GM04504 (cell line): ENCODE results near the gene C17orf107.
"Not testable (repeated sequence)": the region's sequence is repeated elsewhere in the genome, so short reads cannot be mapped to it uniquely, and the experiment has no call there.

Experiments used
- DNase-seq: peaks from one replicate; pipeline ENCODE4 v3.0.0-alpha.2; 2012; ENCODE audit warnings: low read depth

C17orf107 gene

GRCh38 chr17:4901108-4901647, 1.8 kb downstream of the C17orf107 start:
- no peak for DNase-seq

GRCh38 chr17:4901648-4902344, 2.5 kb downstream of the C17orf107 start:
- no peak for DNase-seq

- no peak for DNase-seq
Measured at GRCh38 chr17:4902540-4902939, 3.2 kb downstream of the C17orf107 start.

- DNase-seq, result peak; percentile 42
Measured at GRCh38 chr17:4903051-4903818, 3.9 kb downstream of the C17orf107 start, which contains the start of gene CHRNE. TSS of gene CHRNE (minus strand) at chr17:4903098. CDS start at chr17:4903063, 35 bp downstream.

GRCh38 chr17:4906642-4907041, 7.3 kb downstream of the C17orf107 start:
- DNase-seq, result not testable (repeated sequence)

GRCh38 chr17:4908301-4908700, 9.0 kb downstream of the C17orf107 start:
- no peak for DNase-seq

- peak; percentile 88 for DNase-seq
Measured at GRCh38 chr17:4908711-4909496, 9.6 kb downstream of the C17orf107 start.

- DNase-seq, result no peak
Measured at GRCh38 chr17:4913994-4914393, 14.7 kb downstream of the C17orf107 start.

- not testable (repeated sequence) for DNase-seq
Measured at GRCh38 chr17:4914551-4914950, 15.2 kb downstream of the C17orf107 start.

GRCh38 chr17:4919511-4920047, 20.2 kb downstream of the C17orf107 start:
- DNase-seq, result no peak

GRCh38 chr17:4920351-4921048, 21.2 kb downstream of the C17orf107 start:
- DNase-seq, result no peak

GRCh38 chr17:4921320-4921719, 22.0 kb downstream of the C17orf107 start:
- no peak for DNase-seq

GRCh38 chr17:4926577-4927335, 27.4 kb downstream of the C17orf107 start:
- not testable (repeated sequence) for DNase-seq

- DNase-seq, result no peak
Measured at GRCh38 chr17:4928881-4929280, 29.5 kb downstream of the C17orf107 start.

GRCh38 chr17:4931963-4932362, 32.6 kb downstream of the C17orf107 start, which contains the start of gene GP1BA:
TSS of gene GP1BA (plus strand) at chr17:4932277. CDS start at chr17:4932605, 328 bp downstream.
- DNase-seq, result no peak

GRCh38 chr17:4932756-4933155, 33.4 kb downstream of the C17orf107 start:
- no peak for DNase-seq

GRCh38 chr17:4933646-4934045, 34.3 kb downstream of the C17orf107 start:
- DNase-seq, result no peak

- DNase-seq, result no peak
Measured at GRCh38 chr17:4934173-4934979, 35.0 kb downstream of the C17orf107 start.

GRCh38 chr17:4935650-4936049, 36.3 kb downstream of the C17orf107 start:
- no peak for DNase-seq

- DNase-seq, result no peak
Measured at GRCh38 chr17:4936436-4936835, 37.1 kb downstream of the C17orf107 start.
